GM10847 (cell line): ENCODE data around the gene WDR83.

Experiments used
- POLR2A ChIP-seq: IDR thresholded peaks from 2 replicates; pipeline ENCODE4 v1.6.1; 2011; ENCODE audit not compliant: insufficient read length; ENCODE audit errors: extremely low read depth

The WDR83 gene

DNA sequence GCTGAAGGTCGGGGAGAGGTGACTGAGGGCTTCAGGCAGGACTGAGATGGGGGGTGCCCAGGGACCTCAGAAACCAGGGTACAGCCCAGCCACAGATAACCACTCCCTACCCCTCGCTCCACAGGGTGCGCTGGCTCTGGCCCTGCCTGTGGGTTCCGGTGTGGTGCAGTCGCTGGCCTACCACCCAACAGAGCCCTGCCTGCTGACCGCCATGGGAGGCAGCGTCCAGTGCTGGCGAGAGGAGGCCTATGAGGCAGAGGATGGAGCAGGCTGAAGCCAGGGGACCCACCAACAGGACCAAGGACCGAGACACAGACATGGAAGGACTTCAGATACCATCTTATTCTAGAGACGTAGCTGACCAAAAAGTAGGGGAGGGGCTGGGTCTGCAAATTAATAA lies 8.8 kb downstream of the WDR83 start:
- no peak for TF ChIP-seq POLR2A

DNA sequence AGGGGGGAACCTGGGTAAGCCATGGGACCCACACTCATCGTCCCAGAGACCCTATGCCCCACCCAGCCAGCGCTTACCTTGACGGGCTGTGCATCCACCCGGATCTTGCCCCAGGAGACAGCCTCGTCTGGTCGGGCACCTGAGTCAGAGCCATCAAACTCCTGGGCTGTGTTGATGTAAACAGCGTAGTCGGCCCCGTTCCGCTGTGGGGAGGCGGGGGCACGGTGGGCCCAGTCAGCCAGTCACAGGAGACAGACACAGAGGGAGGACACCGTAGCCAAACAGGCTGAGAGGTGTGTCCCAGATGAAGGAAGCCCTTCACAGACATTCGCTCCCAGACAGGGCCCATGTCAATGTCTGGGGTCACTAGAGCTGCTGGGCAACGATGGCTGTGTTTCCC lies 9.3 kb downstream of the WDR83 start:
- TF ChIP-seq POLR2A, result no peak

DNA sequence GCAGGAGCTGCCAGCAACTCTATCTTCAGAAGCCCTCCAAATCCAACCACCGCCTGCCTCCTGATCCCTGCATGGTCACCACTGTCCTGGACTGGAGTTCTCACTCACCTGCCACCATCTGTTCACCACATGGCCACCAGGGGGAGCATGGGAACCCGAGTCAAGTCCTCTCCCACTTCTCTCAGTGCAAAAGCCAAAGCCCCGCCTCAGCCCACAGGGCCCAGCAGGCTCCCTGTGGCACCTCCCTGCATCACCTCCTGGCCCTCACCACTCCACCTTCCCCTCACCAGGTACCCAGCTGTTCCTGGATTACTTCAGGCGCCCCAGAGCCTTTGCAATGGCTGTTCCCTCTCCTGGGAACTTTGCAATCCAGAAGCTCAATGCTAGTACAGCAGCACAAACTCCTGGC lies 9.8 kb downstream of the WDR83 start:
- no peak for TF ChIP-seq POLR2A

DNA sequence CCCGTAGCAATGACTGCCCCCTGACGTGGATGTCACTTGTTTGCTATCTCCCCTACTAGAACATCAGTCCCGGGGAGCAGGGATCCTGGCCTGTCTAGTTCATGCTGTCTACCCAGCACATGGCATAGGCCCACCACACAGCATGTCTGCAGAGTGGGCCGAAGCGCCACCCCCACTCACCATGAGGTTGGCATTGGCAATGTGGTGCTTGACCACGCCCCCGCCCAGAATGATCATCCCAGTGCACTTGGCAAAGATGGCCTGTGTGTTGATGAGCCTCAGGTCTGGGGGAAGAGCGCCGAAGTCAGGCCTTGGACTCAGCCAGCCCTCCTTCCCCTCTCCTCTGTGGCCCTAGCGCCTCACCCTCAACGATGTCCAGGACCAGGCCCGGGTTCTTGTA lies 10.3 kb downstream of the WDR83 start:
- TF ChIP-seq POLR2A, result no peak

DNA sequence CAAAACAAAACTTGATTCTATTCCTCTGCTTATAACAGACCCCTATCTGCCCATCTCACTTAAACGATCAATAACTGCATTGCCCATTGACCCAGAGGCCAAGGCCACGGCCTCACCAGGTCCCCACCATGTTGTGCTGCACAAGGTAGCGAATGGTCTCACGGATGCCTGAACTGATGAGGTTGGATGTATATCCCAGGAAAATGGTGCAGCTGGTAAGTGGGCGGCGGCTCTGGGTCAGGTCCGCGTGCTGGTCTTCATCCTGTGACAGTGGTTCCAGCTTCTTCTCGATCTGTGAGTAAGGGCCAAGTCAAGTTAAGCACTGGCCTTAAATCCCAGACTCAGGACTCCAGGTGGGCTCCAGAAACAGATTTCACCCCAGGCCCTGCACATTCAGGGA lies 13.4 kb downstream of the WDR83 start:
- no peak for TF ChIP-seq POLR2A

DNA sequence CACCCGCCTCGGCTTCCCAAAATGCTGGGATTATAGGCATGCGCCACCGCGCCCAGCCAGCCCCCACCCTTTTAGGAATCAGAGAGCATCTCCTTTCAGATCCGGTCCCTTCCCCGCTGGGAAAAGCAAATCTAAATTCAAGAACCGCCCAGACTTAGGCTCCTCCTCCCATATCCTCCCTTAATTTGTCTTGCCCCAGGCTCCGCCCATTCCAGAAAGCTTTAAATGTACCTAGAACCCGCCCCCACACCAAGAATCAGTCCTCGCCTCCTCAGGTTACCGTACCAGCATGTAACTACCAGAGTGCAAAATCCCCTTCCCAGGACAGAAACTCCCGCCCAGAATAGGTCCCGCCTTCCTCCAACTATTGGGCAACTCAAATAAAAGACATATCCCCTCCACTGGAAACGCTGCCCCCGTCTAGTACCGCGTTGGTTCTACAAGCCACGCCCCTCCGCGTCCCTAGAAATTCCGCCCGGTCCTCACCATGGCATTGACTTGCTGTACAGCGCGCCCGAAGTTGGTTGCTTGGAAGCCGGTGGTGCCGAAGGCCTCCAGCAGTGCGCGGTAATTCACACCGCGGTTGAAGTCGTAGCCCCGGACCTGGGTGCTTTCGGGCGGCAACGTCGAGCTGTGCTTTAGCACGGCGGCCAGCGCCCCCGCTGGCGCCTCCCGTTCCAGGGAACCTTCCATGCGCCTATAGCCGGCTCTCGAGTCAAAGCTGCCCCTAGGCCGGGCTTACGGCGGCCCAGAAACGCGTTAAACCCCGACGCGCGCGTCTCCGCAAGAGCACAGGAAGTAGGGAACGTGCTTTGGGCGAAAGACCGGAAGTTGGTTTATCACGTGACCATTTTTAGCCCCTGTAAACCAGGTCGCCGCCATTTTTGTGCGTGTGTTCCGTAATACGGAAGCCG lies 14.7 kb downstream of the WDR83 start, which contains the start of gene DHPS:
TSS of gene DHPS (minus strand) at position 807 of the 914 bp plus-strand sequence. CDS start at position 693, 114 bp downstream.
- peak; percentile 66 for TF ChIP-seq POLR2A

DNA sequence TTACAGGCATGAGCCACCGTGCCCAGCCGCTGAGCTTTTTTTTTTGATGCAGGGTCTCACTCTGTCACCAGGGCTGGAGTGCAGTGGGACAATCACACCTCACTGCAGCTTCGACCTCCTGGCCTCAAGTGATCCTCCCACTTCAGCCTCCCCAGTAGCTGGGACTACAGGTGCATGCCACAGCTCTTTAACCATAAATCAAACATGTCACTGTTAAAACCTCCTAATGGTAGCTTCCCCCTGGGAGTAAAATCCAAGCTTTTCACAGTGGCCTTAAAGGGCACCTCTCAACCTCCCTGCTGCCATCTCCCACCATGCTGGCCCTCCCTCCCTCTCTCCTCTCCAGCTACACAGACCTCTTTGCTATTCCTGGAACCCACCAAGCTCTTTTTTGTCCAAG lies 19.2 kb downstream of the WDR83 start:
- TF ChIP-seq POLR2A, result no peak

DNA sequence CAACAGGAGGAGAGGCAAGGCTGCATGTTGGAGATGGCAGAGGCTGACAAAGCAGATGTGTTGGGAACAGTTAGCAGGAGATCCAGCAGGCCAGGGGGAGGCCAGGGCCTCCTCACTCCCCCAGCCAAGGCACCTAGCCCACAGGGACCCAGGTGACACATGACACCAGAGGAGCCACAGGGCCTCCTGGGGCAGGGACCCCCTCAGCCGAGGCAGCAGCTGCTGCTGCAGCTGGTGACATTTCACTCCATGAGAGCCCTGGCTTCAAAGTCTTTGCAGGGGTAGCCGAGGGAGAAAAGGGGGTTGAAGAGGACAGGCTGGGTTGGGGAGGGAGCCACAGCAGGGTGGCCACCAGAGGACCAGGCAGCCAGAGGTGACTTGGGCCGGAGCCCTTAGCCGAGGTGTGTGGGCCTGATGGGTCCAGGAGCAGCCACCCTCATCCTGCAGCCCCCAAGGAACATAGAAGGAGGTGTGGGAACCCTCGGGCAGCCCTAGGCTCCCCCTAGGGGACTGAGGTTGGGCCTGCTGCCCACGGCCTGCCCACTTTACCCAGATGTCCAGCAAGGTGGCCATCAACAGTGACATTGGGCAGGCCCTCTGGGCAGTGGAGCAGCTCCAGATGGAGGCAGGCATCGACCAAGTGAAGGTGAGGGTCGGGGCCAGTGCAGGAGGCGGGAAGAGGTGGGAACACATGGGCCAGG lies 21.0 kb downstream of the WDR83 start, which contains the start of gene GNG14:
TSS of gene GNG14 (plus strand) at position 503 of the 701 bp plus-strand sequence. CDS start at position 554, 51 bp downstream.
- TF ChIP-seq POLR2A, result no peak

DNA sequence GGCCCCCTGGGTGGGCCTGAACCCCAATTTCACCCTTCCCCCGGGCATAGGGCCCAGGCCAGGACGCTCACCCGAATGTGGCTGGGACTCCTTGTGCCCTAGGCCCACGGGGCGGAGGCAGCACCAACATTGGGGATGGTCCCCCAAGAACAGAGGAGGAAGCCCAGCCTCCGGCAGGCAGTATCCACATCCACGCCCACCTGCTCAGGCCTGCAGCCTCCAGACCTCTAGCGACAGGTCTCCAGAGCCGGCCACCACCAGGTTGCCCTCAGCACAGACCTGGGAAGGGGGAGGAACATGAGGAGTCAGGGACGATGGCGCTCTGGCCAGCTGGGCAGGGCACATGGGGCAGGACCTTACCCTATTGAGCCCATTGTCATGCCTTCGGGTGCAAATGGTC lies 22.4 kb downstream of the WDR83 start:
- no peak for TF ChIP-seq POLR2A

DNA sequence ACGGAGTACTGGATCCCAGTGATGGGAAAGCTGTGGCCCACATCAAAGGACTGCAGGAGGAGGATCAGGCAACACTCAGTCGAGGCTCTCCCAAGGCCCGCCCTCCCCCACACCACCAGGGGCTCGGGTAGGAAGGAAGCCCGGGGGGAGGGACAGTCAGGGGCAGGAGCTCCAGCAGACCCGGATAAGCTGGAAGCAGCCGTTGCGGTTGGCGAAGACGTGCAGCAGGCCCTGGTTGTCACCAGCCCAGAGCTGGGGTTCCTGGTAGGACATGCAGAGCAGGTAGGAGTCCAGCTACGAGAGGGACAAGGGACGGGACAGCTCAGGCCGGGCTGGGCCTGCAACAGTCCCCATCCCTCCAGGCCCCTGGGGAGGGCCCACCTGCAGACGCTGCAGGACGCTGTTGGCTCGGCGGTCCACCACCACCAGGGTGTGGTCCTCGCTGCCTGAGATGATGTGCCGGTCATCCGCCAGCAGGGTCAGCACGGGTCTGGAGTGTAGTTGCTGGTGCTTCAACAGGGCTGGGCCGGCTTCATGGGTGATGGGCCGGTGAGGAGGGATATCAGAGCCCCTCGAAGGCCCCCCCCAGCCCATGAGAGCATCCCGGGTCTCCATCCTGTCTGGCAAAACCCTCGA lies 23.1 kb downstream of the WDR83 start:
- TF ChIP-seq POLR2A, result no peak

DNA sequence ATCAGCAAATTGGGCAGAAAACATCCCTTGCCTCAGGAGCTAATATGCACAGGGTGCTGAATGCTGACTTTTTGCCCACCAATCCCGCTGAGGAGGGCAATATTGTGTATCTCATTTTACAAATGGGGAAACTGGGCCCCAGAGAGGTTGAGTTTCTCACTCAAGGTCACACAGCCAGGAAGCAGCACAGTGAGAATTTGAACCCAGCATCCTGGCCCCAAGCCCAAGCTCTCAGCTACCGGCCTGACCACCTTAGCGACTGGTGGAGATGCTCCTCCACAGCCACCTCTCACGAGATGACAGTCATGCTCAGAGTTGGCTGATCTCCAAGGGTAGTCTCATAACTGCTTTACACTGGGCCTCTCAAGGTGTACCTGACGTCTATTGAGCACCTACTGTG lies 26.4 kb downstream of the WDR83 start:
- no peak for TF ChIP-seq POLR2A

DNA sequence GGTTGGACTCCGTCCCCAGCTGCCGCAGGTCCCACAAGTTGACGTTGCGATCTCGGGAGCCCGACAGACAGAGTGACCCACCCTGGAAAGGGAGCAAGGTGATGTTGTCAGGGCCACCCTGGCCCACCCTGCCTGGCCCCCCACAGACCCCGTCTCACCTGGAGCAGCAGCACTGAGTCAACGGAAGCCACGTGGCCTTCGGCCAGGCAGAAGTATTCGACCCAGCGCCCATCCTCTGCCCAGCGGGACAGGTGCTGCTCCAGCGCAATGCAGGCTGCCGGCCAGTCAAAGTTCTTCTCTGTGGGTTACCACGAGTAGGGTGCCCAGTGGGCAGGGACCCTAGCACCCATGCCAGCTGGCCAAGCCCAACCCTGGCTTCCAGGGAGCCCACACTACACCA lies 28.0 kb downstream of the WDR83 start:
- no peak for TF ChIP-seq POLR2A

DNA sequence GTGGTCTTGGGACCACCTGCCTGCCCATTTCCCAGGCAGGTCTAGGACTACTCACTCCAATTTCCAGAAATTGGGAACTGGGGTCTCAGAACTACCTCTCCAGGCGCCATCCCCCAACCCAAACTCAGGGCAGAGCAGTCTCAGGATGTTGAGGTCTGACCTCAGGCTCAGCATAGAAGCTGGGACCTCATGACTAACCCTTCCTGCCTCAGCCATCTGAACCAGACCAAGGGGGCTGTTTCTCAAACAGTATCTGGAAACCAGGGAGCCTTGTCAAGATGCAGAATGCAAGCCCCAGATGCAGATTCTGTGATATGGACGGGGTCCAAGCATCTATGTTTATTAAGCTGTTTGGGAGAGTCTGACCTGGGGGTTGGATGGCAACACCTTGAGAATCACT lies 28.5 kb downstream of the WDR83 start:
- TF ChIP-seq POLR2A, result no peak

DNA sequence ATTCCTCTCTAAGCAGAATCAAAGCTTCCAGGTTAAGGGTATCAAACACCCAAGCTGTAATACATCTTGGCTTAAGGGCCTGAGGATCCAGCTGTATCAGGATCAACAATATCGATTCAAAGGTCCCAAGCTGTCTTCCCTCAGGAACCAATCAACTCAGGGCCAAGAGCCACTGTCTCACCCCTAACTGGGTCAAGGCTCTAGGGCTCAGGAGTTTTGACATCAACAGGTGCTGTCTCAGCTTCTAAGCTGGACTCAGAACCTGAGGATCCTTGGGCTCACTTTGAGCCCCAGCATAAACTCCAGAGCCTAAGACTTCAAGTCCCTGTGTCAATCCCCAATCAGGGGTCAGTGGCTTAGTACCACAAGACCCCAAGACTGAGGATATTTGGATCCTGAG lies 28.9 kb downstream of the WDR83 start:
- no peak for TF ChIP-seq POLR2A

DNA sequence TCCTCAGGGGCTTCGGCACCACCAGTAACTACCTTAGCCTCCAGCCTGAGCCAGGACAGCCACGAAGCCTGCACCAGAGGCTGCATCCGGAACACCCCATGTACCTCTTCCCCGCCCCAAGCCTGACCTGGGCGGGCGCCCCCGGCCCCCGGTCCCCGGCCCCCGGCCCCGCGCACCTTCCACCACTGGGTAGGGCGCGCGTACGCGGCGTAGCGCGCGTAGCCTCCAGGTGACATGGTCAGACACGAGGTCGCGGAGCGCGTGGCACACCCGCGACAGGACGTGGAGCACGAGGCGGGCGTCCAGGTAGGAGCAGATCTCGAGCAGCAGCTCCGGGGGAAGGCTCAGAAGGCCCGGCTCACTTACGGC lies 29.4 kb downstream of the WDR83 start:
- TF ChIP-seq POLR2A, result no peak
